Stimulated activated CD4-positive, alpha-beta T cell treated with anti-CD3 and anti-CD28 coated beads, Interleukin-4, amount 100 ng/mL, for 1 hour (primary cell): ENCODE measurements around the gene EPN1.

Experiments used
- DNase-seq: peaks from one replicate; pipeline ENCODE4 v3.0.0-alpha.2; 2020

EPN1 gene

GRCh38 chr19:55661826-55662225 lies 13.2 kb upstream of the EPN1 start:
- DNase-seq, result no peak

GRCh38 chr19:55663846-55664536 lies 11.0 kb upstream of the EPN1 start:
- DNase-seq, result no peak

- no peak for DNase-seq
Measured at GRCh38 chr19:55666343-55667005, 8.6 kb upstream of the EPN1 start.

- DNase-seq, result no peak
Measured at GRCh38 chr19:55667006-55667381, 8.0 kb upstream of the EPN1 start.

GRCh38 chr19:55667511-55667910 lies 7.5 kb upstream of the EPN1 start:
- DNase-seq, result no peak

DNA sequence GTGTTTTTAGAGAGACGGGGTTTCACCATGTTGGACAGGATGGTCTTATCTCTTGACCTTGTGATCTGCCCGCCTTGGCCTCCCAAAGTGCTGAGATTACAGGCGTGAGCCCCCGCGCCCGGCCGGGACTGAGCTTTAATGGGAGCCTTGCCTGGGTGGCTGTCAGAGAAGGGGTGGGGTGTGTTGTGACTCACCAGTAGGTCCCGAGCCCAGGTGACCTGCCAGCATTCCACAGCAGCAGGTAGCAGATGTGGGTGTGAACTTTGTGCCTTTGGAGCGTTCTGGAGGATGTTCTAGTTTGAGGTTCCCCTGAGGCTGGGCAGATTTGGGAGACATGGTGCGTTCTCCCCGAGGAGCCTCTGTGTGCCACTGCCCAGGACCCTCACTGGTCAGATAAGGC lies 7.1 kb upstream of the EPN1 start:
- no peak for DNase-seq

GRCh38 chr19:55668603-55669348 lies 6.2 kb upstream of the EPN1 start:
- DNase-seq, result no peak

DNA sequence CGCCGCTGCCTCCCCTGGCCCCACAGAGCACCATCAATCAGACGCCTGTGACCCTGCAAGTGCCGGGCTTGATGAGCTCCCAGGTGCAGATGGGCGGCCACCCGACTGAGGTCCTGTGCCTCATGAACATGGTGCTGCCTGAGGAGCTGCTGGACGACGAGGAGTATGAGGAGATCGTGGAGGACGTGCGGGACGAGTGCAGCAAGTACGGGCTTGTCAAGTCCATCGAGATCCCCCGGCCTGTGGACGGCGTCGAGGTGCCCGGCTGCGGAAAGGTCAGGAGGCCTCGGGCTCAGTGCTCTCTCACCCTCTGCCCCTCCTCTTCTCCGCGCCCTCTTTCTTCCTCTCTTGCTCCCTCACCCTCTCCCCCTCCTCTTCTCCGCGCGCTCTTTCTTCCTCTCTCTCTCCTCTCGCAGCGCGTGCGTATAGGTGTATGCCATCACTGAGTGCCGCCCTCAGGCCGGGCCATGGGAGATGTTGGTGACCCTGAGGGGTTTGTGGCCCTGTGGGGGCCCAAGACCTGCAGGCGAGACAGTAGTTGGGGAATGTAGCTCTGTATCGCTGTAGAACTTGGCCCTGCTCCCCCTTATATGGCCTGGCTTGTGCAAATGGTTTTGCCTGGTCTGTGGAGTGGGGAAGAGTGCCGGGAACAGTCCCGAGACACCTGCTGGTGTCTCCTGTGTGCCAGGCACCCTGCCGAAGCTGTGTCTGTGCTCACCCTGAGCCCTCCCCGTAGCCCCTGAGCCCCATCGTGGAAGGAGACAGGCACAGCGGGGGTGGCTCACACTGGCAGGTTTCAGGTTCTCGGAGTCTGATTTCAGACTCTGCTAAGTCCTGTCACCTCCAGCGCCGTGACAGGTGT lies 5.4 kb upstream of the EPN1 start:
- no peak for DNase-seq

- peak; percentile 22 for DNase-seq
Measured at GRCh38 chr19:55670280-55671053, 4.6 kb upstream of the EPN1 start.

DNA sequence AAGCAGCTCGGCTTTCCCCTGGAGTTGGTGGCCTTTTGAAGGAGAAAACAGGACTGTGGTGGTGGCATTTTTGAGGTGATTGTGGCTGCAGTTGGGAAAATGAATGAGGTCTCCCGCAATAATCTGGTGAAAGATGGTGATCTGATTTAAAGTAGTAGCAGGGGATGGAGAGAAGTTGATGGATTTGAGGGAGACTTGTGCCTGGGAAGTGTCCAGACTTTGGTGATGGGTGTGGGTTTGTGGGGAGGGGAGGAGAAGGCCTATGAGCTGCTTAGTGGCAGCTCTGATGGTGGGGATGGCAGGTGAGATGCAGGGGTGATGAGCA lies 4.0 kb upstream of the EPN1 start:
- DNase-seq, result no peak

DNA sequence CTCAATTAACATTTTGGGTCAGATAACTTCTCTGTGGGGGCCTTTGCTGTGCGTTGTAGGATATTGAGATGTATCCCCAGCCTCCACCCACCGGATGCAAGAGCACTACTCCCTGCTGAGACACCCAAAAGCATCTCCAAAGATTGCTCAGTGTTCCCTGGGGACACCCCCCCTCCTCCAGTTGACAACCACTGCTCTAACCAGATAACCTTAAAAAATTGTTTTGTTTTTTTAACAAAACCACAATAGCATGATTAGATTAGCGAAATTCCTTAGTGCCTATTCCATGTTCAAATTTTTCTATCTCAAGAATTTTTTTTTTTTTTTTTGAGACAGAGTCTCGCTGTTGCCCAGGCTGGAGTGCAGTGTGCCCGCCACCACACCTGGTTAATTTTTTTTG lies 2.6 kb upstream of the EPN1 start:
- no peak for DNase-seq

DNA sequence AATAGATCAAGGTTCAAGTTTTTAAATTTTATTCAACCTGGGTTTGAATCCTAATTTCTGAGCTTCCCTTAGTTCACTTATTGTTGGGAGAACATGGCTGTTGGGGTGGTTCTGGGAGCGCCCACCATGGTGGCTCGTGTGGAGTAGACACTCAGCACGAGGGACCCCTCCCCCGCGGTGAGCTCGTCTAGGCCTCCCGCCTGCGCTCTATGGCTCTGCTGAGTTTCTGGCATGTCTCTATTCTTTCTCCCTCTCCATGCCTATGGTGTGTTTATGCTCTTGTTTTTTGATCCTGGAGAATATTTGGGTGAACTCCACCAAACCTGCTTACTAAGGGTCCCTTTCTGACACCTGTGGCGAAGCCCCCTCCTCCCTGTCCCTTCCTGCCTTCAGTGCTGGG lies 1.6 kb upstream of the EPN1 start:
- DNase-seq, result no peak

DNA sequence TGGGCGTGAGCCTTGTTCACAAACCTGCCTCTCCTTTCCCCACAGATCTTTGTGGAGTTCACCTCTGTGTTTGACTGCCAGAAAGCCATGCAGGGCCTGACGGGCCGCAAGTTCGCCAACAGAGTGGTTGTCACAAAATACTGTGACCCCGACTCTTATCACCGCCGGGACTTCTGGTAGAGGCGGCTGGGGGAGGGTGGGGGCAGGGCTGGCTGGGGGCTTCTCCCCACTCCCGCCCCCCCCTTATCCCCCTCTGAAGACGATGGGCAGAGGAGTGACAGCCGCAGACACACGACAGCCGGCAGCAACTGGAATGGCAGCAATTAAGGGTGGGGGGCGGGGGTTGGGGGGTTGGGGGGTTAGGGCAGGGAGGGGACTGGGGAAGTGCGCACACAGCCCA lies 1.1 kb upstream of the EPN1 start:
- DNase-seq, result no peak

GRCh38 chr19:55674459-55674840 lies 576 bp upstream of the EPN1 start:
- no peak for DNase-seq

GRCh38 chr19:55675661-55676354 lies 782 bp downstream of the EPN1 start:
- no peak for DNase-seq

DNA sequence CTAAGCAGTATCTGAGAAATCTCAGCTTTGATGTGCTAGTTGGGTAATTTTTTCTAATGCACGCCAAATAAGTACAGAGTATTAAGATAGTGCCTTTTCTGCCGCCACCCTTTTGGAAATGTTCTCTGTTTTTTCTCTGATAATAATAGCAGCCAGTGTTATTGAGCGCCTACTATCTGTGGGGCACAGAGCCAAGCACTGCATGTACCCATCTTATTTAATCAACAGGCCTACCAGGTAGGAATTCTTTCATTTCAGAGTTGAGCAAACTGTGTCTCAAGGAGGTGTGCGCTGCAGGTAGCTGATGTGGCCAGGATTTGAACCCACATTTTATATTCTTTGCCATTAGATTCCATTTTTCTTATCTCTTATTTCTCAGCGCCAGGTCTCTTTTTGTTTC lies 1.4 kb downstream of the EPN1 start:
- no peak for DNase-seq

DNA sequence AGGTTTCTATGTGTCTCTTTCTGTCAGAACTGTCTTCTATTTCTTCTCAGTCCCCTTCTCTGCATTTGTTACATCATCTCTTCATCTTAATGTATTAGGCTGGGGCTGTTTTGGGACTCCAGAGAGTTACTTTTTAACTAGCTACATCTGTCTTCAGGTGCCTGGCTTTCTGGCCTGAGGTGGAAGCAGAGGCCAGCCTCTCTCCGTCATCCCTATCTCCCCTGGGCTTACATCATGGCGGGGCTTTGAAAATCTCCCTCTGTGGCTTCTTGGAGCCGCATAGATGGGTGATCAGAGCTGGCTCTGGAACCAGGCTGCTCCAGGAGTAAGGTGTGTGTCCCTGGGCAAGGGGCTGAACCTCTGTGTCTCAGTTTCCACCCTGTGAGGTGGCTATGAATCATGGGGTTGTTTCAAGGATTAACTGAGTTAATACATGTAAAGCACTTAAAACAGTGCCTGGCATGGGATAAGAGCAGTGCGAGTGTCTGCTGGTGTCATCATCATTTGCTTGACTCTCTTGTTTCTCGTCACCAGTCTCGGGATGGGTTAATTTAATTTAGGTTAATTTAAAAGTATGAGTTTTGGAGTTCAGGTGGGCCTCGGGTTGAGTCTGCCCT lies 2.0 kb downstream of the EPN1 start:
- no peak for DNase-seq

DNA sequence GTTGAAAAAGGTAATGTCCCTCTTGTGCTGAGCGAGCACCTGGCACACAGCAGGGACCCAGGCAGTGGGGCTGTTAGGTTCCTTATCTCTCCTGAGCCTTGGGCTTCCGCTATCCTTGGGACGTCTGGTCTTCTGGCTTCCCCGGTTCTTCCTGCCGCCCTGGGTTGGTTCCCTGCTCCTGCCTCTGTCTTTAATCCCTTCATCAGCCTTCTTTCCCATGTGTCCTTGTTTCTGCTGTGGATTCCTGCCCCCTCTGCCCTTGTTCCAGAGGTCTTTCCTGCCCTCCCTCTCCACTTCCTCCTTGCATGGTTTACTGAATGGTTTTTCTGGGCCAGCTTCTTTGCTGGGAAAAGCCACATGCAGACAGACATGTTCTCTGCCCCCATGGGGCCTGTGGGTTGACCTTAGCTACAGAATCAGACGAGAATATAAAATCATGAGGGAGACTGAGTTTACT lies 2.6 kb downstream of the EPN1 start:
- no peak for DNase-seq

GRCh38 chr19:55678121-55678671 lies 3.2 kb downstream of the EPN1 start:
- DNase-seq, result no peak

DNA sequence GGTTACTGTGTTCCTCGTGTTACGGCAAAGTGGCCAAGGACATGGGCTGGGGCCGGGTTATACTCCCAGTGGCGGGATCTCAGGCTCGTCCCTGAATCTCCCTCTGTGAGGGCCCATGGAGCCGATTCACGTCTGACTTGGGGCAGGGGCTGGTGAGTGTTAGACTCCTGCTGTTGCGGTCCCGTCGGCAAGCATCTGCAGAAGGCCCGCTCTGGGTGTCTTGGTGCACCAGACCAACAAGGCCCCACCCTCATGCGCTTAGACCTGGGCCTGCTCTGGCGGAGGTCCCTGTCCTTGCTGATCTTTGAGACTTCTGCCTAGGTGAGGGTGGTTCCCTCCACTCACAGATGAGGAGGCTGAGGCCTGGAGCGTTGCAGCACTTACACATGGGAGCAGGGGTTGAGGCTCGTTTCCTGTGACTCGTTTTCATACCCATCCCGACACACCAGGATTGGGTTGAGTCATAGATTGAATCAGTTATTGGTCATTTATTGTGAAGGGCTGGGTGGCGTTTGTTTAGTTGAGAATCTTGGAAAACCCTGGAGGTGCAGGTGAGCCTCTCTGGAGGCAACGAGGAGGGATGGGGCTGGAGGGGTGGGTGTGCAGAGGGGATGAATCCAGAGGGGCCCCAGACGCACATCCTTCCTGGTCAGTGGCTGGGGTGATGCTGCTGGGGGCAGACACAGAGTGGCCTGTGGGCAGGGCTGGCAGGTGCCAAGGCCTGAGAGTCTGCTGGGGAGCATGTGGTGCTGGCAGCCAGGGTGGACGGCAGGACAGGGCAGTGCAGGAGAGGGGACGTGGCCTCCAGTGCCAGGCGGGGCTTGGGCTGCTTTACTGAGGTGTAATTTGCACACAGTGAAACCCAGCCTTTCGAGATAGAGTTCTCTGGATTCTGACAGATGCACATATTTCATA lies 4.6 kb downstream of the EPN1 start:
- no peak for DNase-seq
